Type B pancreatic cell (in vitro differentiated cells): ENCODE results near the gene RETN. TPM values are rescaled to one million over a fixed set of nuclear protein-coding genes. Genes with fewer than 3 reads are reported as not detected.
A peak's percentile ranks its signal among the peaks of the same experiment; 100 is the strongest.

Experiments
- DNase-seq: peaks from one replicate; pipeline ENCODE4 v3.0.0; 2021; ENCODE audit warnings: mixed read lengths; ENCODE audit not compliant: unreplicated experiment; ENCODE audit errors: extremely low spot score
- H3K27ac Mint-ChIP-seq: 2 replicates; pipeline ENCODE4 v1.8.0; 2021; ENCODE audit warnings: mild to moderate bottlenecking, mixed read lengths
- H3K27me3 Mint-ChIP-seq: 2 replicates; pipeline ENCODE4 v1.8.0; 2021; ENCODE audit warnings: mixed read lengths
- H3K36me3 Mint-ChIP-seq: 2 replicates; pipeline ENCODE4 v1.8.0; 2021; ENCODE audit warnings: mixed read lengths
- H3K4me1 Mint-ChIP-seq: one replicate; pipeline ENCODE4 v1.8.0; 2021; ENCODE audit warnings: mixed read lengths; ENCODE audit not compliant: unreplicated experiment
- H3K4me3 Mint-ChIP-seq: 2 replicates; pipeline ENCODE4 v1.8.0; 2021; ENCODE audit warnings: mild to moderate bottlenecking, mixed read lengths
- H3K9me3 Mint-ChIP-seq: 2 replicates; pipeline ENCODE4 v1.8.0; 2021; ENCODE audit warnings: mixed read lengths
- total RNA-seq: library from RNA; stranded (reverse); gene quantifications from 2 replicates; pipeline ENCODE4 v1.2.1, GENCODE V29; 2021; ENCODE audit warnings: low replicate concordance
- TF ChIP-seq, protein P1 (sequence below): fragments of 200-600 bp; sonication (generic); conservative IDR thresholded peaks from 2 replicates; pipeline ENCODE4 v1.5.0; 2021; ENCODE audit warnings: antibody characterized with exemption, mild to moderate bottlenecking

Gene RETN
- total RNA-seq, 1 donor from 2014 or later: not detected

DNA sequence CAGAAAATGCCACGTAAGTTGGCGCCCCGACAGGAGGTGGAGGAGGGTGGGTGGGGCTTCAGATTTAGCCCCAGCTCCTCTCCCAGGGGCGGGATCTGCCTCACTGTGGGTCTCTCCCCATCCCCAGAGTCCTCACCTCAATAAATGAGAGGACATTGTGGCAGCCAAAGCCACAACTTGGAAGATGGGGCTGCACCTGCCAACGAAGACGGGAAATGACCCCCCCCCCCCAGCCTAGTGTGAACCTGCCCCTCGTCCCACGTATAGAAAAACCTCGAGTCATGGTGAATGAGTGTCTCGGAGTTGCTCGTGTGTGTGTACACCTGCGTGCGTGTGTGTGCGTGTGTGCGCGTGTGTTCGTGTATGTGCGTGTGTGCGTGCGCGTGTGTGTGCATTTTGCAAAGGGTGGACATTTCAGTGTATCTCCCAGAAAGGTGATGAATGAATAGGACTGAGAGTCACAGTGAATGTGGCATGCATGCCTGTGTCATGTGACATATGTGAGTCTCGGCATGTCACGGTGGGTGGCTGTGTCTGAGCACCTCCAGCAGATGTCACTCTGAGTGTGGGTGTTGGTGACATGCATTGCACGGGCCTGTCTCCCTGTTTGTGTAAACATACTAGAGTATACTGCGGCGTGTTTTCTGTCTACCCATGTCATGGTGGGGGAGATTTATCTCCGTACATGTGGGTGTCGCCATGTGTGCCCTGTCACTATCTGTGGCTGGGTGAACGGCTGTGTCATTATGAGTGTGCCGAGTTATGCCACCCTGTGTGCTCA is 10.3 kb downstream of the RETN start:
- H3K9me3 Mint-ChIP-seq: peaks cover 4% of the 10 kb centered on the region
- H3K27ac Mint-ChIP-seq: peak overlapping the region; percentile 38
- H3K27me3 Mint-ChIP-seq: peaks cover 37% of the 10 kb centered on the region
- TF ChIP-seq, protein P1, sequence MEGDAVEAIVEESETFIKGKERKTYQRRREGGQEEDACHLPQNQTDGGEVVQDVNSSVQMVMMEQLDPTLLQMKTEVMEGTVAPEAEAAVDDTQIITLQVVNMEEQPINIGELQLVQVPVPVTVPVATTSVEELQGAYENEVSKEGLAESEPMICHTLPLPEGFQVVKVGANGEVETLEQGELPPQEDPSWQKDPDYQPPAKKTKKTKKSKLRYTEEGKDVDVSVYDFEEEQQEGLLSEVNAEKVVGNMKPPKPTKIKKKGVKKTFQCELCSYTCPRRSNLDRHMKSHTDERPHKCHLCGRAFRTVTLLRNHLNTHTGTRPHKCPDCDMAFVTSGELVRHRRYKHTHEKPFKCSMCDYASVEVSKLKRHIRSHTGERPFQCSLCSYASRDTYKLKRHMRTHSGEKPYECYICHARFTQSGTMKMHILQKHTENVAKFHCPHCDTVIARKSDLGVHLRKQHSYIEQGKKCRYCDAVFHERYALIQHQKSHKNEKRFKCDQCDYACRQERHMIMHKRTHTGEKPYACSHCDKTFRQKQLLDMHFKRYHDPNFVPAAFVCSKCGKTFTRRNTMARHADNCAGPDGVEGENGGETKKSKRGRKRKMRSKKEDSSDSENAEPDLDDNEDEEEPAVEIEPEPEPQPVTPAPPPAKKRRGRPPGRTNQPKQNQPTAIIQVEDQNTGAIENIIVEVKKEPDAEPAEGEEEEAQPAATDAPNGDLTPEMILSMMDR: no peak
- peak overlapping the region; percentile 80 for H3K4me3 Mint-ChIP-seq
- H3K36me3 Mint-ChIP-seq: peaks cover 4% of the 10 kb centered on the region
- no peak for DNase-seq
- peaks cover 9% of the 10 kb centered on the region for H3K4me1 Mint-ChIP-seq

DNA sequence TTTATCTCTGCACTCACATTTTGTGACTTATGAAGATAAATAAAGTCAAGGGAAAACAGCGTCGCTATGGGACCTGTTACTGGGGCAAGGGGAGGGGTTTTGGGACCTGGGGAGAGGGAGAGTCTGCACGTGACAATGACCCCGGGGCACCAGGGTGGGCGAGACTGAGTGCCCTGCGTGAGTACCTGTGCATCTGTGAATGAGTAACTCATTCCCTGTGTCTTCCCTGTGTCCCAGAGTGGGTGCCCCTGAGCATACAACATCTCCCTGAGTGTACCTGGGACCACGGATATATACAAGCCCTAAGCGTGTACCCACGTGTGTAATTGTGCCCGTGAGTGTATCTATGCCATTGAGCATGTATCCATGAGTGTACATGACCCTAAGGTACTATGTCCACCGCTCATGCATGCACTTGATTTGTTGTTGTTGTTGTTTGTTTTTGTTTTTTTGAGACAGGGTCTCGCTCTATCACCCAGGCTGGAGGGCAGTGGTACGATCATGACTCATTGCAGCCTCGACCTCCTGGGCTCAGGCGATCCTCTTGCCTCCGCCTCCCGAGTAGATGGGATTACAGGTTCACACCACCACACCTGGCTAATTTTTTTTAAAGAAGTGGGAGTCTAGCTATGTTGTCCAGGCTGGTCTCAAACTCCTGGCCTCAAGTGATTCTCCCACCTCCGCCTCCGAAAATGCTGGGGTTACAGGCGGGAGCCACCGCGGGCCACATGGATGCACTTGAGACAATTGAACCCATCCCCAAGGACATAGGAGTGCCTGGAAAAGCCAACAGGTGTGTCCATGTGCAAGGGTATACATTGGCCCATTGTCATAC is 11.1 kb downstream of the RETN start:
- Mint-ChIP-seq H3K36me3 (peaks cover 4% of the 10 kb centered on the region), H3K4me1 (peaks cover 9% of the 10 kb centered on the region), H3K9me3 (no peaks in the 10 kb centered on the region), H3K27ac (peak overlapping the region; percentile 41), H3K27me3 (peaks cover 32% of the 10 kb centered on the region), H3K4me3 (peak overlapping the region; percentile 81)
- no peak for DNase-seq
- TF ChIP-seq, protein P1: no peak

DNA sequence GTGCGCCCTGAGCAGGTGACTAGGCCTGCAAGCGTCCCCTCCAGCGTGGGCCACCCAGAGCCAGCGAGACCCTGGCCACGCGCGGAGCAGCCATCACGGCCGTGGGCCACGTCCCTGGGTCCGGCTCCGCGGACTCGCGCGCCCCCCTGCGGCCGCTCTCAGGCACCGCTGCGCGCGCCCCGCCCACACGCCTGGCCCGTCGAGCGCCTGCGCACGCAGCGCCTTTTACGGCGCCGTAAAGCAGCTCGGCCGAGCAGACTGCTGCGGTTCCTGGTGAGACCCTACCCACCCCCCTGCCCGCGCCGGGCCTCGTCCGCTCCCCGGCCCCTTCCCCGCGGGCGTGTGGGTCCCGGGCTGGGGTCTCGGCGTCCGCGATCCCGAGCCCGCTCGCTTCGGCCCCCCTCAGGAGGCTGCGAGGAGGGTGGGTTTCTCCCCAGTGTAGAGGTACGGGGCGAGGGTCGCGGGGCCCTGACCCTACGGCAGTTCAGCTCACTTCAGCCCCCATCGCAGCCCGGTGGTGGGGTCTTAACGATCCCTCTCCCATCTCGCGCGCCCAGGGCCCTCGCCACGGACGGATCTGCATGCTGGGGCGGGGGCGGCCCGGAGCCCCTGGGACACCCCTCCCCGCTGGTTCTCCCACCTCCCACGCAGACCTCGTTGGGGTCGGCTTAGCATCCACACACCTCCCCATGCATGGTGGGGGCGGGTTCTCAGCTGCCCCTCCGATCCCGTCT is 11.9 kb downstream of the RETN start, which contains the start of gene TRAPPC5:
TSS of gene TRAPPC5 (plus strand) at position 228 of the 734 bp plus-strand sequence. CDS start 1,421 bp downstream, outside the sequence.
- Mint-ChIP-seq H3K27ac (peak within 1 kb of the TSS; percentile 72), H3K36me3 (peaks cover 9% of the 10 kb centered on the region), H3K4me1 (peaks cover 9% of the 10 kb centered on the region), H3K9me3 (no peaks in the 10 kb centered on the region), H3K4me3 (peak within 1 kb of the TSS; percentile 90), H3K27me3 (peaks cover 30% of the 10 kb centered on the region)
- TF ChIP-seq, protein P1: peak; percentile 97
- DNase-seq: peak; percentile 92

DNA sequence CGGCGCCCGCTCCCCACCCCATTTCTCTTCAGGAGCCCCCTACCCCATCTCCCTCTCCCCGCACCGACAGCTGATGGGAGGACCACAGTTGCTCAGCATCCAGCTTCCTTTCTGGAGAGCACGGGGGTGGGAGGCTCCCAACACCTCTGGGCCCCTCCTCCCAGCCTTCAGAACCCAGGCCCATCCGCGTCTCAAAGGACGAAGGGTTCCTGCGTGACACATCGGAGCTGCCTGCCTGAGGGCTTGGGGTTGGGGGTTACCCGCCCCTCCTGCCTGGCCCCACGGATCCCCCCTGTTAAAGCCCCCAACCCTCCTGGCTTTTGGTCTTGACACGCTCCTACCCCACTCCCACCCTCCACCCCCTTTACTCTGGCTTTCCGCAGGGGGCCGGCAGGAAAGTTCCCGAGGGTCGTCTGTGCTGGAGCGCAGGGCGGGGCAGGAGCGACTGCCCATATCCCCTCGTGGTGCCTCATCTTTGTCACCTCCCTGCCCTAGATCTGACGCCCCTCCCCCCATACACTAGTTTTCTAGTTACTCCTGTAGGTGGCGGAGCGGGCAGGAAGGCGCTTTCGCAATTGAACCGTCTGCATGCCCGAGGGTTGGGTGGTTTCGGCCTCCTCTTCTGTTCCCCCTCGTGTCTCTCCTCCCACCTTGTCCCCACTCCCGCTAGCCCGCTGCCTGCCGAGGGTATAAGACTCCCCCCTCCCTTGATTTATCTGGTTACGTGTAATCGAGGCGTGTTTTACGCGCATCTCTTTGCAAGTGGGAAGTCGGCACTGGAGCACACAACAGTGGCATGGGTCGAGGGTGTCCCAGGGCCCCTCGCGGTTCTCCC is 12.7 kb downstream of the RETN start:
- Mint-ChIP-seq H3K4me1 (peaks cover 9% of the 10 kb centered on the region), H3K9me3 (no peaks in the 10 kb centered on the region), H3K36me3 (peaks cover 9% of the 10 kb centered on the region), H3K27me3 (peaks cover 25% of the 10 kb centered on the region), H3K4me3 (peak overlapping the region; percentile 90), H3K27ac (peak overlapping the region; percentile 72)
- no peak for DNase-seq
- TF ChIP-seq, protein P1: peak; percentile 65
